HG03139 (cell line): ENCODE data around the gene TEX47.

ENCODE experiments used
- ATAC-seq: cut with Tn5 transposase; IDR thresholded peaks from one replicate; pipeline ENCODE4 v1.9.1; 2021; ENCODE audit not compliant: unreplicated experiment

Gene TEX47

DNA sequence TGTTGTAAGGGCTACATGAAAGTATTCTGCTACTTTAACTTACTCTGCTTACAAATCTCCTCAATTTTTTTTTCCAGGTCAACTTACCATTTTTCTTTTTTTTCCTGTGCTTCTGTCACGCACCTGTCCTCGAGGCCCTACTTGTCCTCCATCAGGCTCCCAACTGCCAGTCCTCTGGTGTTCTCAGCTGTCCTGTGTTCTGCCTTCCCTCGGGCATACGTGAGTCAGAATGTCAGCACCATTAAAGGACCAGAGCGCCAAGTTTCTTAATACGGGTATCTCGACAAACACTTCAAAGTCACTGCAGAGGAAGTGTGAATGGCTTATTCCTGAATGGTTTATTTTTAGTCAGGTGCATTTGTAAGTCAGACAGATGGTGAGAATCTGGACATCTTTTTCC, at the start of gene TEX47:
TSS of gene TEX47 (minus strand) at position 185 of the 400 bp plus-strand sequence. CDS start 795 bp downstream, outside the sequence.
- no peak for ATAC-seq

DNA sequence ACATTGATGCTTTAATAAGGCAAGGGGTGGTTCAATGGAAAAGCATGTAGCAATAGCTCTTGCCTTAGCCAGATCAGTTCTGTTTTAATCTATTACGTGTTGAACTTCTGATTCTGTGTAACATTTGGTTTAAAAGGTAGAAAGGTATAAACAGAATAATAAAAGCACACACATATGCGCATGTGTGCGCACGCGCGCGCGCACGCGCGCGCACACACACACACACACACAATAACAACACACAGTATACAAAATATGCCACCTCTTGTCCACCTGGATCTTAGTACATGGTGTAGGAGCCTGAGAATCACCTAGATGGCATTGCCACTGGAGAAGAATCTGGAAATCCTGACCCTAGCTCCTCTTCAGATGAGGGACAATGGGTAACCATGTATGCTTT, 49.6 kb upstream of the TEX47 start:
- no peak for ATAC-seq

DNA sequence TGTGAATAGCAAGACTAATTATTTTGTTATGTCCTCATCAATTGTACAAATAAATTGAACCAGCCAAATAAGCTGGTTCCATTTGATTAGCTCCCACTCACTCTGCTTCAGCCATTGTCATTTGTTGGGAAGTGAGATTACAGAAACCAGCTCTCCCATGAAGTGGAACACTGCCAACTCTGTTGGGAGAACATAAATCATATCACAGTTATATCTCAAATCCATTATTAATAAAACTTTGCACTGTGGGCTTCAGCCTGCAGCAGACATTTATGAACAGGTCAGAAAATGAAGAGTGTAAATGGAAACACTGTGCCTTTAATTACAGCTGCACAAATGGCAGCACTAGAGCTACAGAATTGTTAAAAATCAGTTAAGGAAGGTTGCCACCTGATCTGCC, 46.7 kb upstream of the TEX47 start:
- no peak for ATAC-seq

DNA sequence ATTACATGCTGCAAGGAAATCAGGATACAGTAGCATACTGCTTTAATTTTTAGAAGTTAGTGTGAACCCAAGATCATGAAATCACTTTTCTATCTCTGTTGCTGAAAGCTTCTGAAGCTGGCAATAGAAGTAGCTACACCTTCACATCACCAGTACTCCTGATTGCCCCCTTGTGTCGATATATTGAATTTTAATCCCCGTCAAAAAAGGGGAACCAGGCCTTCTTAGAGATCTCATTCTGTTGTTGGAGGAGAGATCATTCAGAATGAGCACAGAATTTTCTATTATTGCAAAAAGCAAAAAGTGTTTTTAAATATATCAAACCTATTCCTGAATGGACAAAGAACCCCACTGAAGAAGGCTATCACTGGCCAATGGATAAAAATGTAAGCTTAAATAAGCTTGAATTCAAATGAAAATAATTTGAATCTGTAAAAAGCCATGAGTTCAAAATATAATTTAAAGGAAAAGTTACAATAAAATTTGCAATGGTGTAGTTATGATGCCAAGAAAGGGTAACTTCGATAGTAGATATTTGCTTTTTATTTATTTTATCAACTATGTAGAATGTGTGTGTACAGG, 39.7 kb upstream of the TEX47 start:
- ATAC-seq: peak; percentile 97

DNA sequence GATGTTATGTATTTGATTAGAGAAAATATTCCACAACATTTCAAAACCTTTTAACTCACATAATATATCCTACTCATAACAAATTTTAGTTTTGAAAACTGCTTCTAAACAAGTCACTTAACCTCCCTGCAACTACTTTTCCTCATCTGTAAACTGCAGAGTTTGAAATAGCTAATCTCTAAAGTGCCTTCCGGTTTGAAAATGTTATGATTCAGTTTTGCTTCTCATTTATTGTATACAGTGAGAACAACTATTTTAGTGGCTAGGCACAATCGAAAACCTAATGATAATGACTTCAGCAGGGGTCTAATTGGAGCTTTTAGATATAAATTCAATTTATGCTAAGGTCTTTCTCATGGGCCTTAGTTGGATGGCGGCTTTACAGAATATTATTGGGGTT, 30.7 kb upstream of the TEX47 start:
- ATAC-seq: no peak

DNA sequence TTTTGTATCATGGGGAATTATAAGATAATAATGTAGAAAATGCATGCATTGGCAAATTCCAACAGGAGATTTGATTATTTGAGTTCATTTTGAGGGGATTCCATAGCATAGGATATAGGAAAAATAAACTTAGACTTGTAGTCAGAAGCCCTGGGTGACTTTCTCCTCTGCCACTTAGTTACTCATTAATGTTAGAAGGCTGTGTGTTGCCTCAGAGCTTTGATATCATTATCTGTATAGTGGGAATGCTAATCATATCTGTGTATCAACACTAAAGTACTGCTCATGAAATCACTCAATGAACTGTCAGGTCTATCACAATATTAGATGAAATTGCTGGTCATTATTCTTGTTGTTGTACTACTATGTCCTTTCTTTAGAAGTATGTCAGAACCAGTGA, 23.0 kb upstream of the TEX47 start:
- no peak for ATAC-seq

DNA sequence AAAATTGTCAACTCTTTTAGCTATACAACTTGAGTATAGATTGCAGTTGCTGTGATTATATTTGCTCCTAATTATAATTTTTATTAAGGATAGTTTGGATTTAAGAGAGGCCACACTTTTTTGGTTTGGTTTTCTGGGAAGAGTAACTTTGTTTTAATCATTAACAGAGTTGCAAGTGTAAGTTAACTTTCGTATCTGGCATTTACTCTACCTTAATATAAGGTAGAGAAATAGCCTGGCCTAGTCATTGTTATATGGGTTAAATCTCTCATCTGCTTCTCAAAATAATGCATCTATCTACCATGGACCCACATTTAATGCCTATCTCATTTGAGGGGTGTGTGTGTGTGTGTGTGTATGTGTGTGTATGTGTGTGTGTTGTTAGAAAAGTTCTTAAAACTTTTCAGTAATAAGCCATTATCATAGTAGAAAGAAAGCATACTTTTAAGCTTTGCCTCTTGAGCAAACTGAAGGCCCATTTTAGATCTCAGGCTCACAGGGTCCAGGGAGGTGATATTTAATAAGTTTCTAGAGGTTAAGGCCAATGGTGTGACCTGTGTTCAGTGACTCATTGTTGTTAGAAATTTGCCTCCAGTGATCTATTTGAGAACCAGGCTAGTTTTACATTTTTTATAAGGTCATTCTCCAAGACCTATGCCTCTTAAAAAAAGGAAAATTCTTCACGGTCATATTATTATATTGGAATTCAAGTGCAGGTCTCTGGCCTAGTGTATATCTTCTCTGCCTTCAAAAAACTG, 10.9 kb upstream of the TEX47 start:
- ATAC-seq: no peak

DNA sequence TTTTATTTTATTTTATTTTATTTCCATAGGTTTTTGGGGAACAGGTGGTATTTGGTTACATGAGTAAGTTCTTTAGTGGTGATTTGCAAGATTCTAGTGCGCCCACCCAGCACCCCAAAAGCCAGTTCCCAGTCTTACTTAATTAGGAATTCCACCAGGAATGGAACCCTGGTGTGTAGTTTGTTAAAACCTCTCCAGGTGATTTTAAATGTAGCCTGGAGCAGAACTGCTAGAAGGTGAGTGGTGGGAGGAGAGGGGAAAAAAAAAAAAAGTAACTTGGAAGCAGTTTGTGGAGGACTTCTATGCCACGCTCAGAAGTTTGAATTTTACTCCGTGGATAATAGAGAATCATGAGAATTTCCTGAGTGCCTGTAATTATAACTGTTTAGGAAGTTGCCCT, 5.5 kb upstream of the TEX47 start:
- ATAC-seq: no peak

DNA sequence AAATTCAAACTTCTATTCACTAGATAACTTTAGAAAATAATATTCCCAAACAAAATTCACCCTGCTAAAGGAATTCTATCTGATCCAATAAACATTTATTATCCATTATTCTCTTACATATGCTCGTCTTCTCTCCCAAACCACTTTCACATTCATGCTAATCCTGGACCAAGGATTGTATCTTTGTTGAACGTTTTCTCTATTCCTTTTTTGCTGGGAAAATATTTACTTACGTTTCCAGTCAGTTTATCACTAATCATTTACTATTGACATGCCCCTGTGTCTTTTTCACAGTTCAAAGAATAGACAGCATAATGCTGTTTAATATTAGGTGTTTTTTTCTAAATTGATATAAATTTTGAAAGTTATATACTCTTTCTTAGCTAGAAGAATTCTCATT, 3.2 kb downstream of the TEX47 start:
- ATAC-seq: no peak

DNA sequence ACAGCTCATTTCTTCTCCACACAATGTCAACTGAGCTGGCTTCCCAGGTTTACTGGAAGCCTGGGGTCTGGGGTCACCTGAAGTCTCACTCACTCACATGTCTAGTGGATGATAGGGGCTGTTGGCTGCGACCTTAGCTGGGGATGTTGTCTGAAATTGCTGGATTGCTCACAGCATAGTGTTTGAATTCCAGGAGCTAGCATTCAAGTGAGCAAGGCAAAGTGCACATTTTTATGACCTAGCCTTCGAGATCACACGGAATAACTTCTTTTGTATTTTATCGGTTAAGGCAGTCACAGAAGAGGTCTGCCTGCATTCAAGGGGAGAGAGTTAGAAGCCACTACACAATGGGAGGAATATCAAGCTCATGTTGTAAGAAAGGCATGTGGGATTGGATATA, 3.6 kb downstream of the TEX47 start:
- no peak for ATAC-seq

DNA sequence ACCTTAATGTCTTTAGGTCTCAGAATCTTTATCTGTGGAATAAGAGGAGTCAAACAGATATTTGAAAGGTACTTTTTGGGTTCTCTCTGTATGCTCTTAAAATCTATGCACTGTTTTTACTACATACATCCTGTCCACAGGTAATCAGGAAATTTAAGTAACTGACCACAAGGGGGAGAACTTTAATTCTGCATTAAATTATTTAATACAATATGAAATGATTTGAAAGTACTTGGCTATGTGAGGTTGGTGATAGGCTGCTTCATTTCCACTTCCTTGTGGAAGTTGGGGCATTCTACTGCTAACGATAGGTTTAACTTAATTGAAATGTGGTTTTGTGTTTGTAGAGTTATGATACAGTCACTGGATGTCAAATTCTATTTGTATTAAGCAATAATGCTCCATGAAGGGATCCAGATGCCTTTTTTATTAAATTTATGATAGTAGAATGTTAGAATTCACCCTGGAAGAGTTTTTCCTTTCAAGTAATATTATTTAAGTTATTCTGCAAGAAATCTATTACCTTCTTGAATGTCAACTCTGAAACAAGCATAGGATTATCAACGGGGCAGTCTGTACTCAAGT, 6.0 kb downstream of the TEX47 start:
- ATAC-seq: no peak

DNA sequence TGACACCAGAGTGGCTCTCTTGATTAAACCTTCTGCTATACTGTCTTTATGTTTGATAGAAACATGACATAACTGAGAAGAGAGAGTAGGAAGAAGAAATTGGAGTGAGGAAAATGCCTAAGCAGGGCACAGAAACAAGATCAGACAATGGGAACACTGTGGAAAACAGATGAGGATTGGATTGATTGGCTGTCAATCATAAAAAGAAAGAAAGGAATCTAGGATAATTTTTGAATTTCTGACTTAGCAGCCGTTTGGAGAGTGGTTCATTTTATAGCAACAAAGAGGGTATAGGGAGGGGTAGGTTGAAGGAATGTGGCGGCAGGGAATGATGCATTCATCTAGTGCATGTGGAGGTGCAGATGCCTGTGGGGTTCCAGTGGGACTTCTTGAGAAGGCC, 7.8 kb downstream of the TEX47 start:
- ATAC-seq: no peak

DNA sequence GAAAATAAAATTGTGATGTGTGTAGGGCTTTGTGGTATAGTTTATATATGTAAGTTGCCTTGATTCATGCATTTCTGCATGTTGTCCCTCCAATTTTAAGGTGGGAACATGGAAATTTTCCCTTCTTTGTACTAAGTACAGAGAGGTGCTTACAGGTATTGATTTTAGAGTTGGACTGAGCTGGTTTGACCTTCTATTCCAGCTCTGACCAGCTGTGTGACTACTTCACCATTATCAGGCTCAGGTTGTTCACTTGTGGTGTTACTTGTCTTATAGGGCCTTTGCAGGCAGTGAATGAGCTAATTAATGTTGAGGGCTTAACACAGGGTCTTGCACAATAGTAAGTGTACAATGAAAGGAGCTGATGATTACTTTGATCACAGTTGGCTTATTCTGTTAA, 19.7 kb downstream of the TEX47 start:
- ATAC-seq: no peak

DNA sequence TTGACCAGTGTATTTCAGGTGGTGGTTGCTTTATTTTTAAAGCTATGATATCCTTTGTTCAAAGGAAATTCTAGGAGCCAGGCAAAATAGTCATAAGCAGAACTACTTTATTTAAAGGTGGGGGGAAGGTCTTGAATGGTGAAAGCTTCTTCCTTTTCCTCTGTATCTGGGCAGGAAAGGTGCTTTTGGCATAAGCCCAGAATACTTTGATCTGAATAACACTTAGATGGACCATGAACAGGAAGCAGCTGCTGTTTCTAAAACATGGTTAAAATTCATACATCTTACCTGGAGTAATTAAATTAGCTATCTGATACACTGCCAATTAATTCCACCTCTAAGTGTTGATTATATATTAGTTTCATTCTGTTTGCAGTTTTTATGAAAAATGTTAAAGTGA, 22.8 kb downstream of the TEX47 start:
- ATAC-seq: no peak

DNA sequence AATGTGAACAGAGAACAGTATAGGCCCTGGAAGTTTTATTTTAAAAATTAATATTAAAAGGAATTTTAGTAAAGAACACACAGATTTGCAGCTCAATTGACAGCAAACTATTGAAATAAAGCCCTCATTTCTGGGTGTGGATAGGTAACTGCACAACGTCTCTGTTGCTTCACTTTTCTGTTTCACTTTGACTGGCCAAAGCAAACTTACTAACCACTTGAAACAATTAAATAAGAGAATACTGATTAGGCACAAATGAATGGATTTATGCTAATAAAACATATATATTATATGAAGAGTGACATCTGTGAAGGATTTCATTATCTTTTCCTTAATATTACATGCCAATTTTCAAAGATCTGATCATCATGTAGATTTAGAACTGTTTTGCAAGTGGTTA, 24.1 kb downstream of the TEX47 start:
- no peak for ATAC-seq

DNA sequence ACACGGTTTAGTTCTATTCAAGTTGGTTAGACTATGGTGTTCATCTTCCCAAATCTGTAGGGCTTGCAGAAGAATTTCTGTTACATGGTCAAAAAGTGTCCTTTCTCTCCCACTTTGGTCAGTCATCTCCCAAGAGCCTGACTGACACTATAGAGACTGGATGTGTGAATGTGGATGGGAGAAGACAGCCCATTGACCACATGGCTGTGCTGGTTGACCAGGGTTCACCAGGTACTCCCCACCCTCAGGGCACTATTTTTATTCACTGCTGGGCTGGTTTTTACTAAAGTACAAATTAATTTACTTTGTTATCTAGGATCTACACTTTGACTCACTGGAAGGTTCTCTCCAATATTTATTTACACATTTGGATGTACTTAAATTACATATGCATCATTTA, 33.8 kb downstream of the TEX47 start:
- ATAC-seq: no peak

DNA sequence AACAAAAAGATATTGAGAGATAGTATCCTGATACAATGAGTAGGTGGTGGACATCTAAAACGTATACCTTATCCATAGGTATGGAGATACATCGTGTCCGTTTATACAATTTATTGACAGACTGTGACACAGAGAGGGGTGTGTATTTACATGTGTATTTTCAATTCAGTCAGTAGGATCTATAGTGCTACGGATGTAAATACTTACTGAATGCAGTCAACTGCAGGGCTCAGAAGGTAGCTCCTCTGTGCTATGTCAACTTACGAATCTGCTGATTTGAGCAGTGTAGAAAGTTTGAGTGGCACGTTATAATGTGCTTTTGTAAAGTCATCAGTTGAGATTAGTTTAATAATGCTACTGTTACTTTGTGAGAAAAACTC, 35.4 kb downstream of the TEX47 start:
- no peak for ATAC-seq

DNA sequence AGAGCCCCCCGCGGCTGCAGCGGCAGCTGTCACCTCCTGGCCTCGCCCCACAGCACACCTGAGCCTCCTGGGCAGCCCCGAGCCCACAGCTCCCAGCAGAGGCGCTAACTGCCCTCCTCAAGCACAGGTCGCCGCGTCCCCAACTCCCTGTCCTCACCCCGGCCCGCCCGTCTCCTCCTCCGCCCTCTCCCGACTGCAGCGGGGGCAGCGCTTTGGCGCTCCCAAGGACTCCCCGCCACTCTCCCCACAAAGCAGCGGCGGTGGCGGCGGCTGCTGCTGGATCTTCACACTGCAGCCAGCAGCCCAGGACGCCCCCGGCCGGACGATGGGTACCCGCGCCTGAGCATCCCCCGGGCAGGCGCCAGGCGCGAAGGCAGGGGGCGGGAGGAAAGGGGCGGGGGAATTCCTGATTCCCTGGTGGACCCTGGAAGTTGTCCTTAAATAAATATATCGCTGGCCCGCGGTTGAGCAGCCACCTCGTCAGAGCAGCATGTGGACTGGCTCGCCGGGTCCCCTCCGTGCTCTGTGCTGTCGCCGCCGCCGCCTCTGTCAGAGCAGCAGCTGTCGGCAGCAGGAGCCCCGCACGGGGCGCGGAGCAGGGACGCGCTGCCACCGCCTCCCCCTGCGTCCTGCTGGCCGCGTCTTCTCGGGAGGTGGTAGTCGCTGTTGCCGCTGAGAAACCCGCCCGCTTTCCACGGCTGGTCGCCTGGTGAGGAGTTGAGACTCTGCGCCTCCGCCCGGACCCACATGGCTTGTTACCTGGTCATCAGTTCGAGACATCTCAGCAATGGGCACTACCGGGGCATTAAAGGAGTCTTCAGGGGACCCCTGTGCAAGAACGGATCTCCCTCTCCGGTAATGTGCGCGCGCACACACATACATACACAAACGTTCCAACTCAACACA, 36.1 kb downstream of the TEX47 start, which contains the start of gene ZNF804B:
TSS of gene ZNF804B (plus strand) at position 471 of the 906 bp plus-strand sequence. CDS start at position 748, 277 bp downstream.
- ATAC-seq: no peak

DNA sequence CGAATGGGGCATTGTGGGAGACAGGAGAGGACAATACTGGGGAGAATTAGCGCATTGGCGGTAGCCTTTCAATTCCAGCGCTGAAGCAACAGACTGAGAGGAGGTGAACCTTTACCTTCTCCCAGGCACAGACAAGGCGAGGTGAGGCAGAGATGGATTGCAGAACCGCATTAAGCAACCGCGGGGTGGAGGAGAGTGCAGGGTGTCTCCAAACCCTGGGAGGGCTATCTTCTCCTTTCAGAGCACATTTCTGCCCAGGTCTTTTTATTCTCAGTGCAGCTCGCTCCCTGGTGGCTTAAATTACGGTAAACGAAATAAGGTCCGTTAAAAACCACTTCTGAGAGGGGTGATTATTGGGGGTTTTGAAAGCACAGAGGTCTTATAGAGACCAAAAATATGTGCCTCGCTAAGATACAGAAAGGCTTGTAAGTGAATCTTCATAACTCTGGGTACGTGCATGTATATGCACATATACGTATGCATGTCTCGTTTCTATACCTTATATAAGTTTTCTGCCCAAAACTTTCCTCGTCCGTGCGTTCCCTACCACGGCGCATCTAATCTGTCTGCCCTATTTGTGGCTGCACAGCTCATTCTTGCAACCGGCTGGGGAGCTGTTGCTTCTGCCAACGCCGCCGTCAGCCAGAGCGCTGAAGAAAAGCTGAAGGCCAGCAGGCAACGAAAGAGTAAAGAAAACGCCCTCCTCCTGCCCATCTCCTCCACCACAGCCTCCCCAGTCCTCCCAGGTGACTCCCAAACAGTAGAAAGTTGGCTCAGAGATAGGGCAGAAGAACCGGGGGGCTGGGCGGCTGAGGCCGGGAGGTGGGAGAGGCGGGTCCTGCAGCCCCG, 36.9 kb downstream of the TEX47 start:
- no peak for ATAC-seq

DNA sequence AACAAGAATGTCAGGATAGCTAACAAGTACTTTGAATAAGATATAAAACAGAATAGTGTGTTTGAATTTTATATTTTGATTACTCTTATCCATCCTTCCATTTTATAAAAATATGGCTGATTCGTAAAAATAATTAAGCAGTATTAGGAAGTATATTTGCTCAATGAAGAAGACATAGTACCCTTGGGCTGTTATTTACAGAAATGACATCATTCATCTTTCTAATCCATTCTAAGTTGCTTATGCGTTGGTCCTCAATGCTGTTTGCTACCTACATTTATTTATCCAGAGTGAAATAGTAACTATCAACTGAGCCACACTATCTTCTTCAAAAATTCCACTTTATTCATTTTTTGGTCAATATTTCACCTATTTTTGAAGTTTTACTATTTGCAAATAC, 38.2 kb downstream of the TEX47 start:
- no peak for ATAC-seq

DNA sequence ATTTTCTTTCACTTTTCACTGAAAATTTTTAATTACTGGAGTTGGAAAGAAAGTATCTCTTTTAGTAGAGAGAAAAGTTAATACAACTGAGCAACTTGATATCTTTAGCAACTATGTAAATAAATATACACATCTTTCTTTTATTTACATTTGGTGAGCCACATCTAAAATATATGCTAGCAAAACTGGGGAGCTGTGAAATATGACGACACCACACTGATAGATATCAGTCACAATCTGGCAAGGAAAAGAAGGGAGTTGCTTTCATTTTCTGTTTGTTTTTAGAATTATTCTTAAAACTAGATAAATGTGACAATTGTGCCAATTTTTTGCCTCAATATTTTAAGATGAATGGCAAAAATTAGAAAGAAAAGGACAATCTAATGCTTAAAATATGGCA, 38.7 kb downstream of the TEX47 start:
- no peak for ATAC-seq
